Activated T-cell treated with anti-CD3 and anti-CD28 coated beads, Interleukin-2, amount 50 U/mL, for 48 hours (primary cell): ENCODE results near the gene KATNAL1.

ENCODE experiments used
- DNase-seq, 2 experiments: peaks; one replicate each; pipeline ENCODE4 v3.0.0-alpha.2; 2020

The KATNAL1 gene

GRCh38 chr13:30307194-30307970 is at the start of gene KATNAL1:
TSS of gene KATNAL1 (minus strand) at chr13:30307551. CDS start at chr13:30283777, 23,774 bp downstream.
- DNase-seq, result peak; percentile 80 to 82

- DNase-seq, result no peak
These were observed 48.5 kb upstream of the KATNAL1 start for GRCh38 chr13:30355839-30356238.

- peak in 1 of 2 experiments; percentile 63 for DNase-seq
These were observed 48.0 kb upstream of the KATNAL1 start for GRCh38 chr13:30355384-30355699.

- no peak for DNase-seq
These were observed 47.4 kb upstream of the KATNAL1 start for GRCh38 chr13:30354493-30355383.

GRCh38 chr13:30353471-30354215 is 46.3 kb upstream of the KATNAL1 start:
- no peak for DNase-seq

GRCh38 chr13:30353060-30353459 is 45.7 kb upstream of the KATNAL1 start:
- no peak for DNase-seq

- DNase-seq, result no peak
These were observed 44.8 kb upstream of the KATNAL1 start for GRCh38 chr13:30352121-30352520.

- DNase-seq, result no peak
These were observed 39.4 kb upstream of the KATNAL1 start for GRCh38 chr13:30346789-30347167.

- peak; percentile 70 to 71 for DNase-seq
These were observed 38.9 kb upstream of the KATNAL1 start for GRCh38 chr13:30346153-30346788.

- no peak for DNase-seq
These were observed 38.2 kb upstream of the KATNAL1 start for GRCh38 chr13:30345426-30346100.

- DNase-seq, result no peak
These were observed 34.6 kb upstream of the KATNAL1 start for GRCh38 chr13:30341815-30342570.

GRCh38 chr13:30340331-30341250 is 33.2 kb upstream of the KATNAL1 start:
- DNase-seq, result no peak

- no peak for DNase-seq
These were observed 32.5 kb upstream of the KATNAL1 start for GRCh38 chr13:30339738-30340330.

- no peak for DNase-seq
These were observed 31.6 kb upstream of the KATNAL1 start for GRCh38 chr13:30338952-30339351.

- no peak for DNase-seq
These were observed 31.0 kb upstream of the KATNAL1 start for GRCh38 chr13:30338331-30338851.

GRCh38 chr13:30337061-30337610 is 29.8 kb upstream of the KATNAL1 start:
- DNase-seq, result no peak

- DNase-seq, result peak in 1 of 2 experiments; percentile 35
These were observed 27.5 kb upstream of the KATNAL1 start for GRCh38 chr13:30334663-30335386.

- no peak for DNase-seq
These were observed 26.3 kb upstream of the KATNAL1 start for GRCh38 chr13:30333616-30334015.
